ENCODE measurements around the gene CXCR6. TPM values are rescaled to one million over a fixed set of nuclear protein-coding genes. Genes with fewer than 3 reads are reported as not detected.

Gene CXCR6
- total RNA-seq, 1 experiment from 2014 or later = not detected

DNA sequence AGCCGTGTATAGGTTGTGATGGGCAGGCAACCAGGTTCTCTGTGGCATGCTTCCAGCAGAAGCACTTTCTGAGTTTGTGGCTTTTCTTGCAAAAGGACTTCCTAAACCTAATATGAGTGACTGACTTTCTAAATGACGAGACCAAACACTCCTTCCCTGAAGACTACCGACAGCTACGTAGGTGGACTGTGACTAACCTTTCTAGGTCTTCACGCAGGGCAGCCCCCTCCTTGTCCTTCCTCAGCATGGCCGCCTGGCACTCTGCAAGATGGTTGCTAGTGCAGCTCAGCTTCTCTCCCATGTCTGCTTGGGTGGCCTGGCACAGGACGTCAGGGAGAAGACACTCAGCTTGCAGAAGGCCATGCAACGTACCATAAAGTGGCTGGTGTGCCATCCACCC is 20.9 kb downstream of the CXCR6 start:
- TF ChIP-seq, protein P1, sequence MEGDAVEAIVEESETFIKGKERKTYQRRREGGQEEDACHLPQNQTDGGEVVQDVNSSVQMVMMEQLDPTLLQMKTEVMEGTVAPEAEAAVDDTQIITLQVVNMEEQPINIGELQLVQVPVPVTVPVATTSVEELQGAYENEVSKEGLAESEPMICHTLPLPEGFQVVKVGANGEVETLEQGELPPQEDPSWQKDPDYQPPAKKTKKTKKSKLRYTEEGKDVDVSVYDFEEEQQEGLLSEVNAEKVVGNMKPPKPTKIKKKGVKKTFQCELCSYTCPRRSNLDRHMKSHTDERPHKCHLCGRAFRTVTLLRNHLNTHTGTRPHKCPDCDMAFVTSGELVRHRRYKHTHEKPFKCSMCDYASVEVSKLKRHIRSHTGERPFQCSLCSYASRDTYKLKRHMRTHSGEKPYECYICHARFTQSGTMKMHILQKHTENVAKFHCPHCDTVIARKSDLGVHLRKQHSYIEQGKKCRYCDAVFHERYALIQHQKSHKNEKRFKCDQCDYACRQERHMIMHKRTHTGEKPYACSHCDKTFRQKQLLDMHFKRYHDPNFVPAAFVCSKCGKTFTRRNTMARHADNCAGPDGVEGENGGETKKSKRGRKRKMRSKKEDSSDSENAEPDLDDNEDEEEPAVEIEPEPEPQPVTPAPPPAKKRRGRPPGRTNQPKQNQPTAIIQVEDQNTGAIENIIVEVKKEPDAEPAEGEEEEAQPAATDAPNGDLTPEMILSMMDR (conservative IDR thresholded peaks at IDR 0.05) = no peak
- Histone ChIP-seq H3K23me2 (ENCODE audit: insufficient read length, low read depth, low read length, poor library complexity, severe bottlenecking) (no peaks in the 10 kb centered on the region), H3K9ac (ENCODE audit: extremely low read depth, insufficient read length, low read length) (no peak overlapping the region), H2BK5ac (ENCODE audit: insufficient read length, low read length) (no peak overlapping the region), H4K20me1 (ENCODE audit: control insufficient read depth, insufficient read depth, insufficient read length) (no peaks in the 10 kb centered on the region), H4K5ac (ENCODE audit: insufficient read length, low read depth, low read length) (no peak overlapping the region), H3K4ac (ENCODE audit: low read depth, low read length) (no peak overlapping the region), H3K27ac (ENCODE audit: insufficient read length, low read depth, low read length) (no peak overlapping the region), H3T11ph (ENCODE audit: low read length) (no peak overlapping the region), H3K23ac (ENCODE audit: insufficient read length, low read depth, low read length) (no peak overlapping the region), H2BK120ac (ENCODE audit: low read depth, low read length, poor library complexity, severe bottlenecking) (no peak overlapping the region), H4K8ac (replicated peaks; ENCODE audit: insufficient read length, low read depth, low read length) (no peak overlapping the region), H2BK15ac (ENCODE audit: low read depth, low read length) (no peak overlapping the region), H3K27me3 (ENCODE audit: insufficient read depth, low read length) (no peaks in the 10 kb centered on the region), H2BK12ac (ENCODE audit: insufficient read length, low read depth, low read length) (no peak overlapping the region), H3K79me2 (ENCODE audit: insufficient read depth, low read length) (no peaks in the 10 kb centered on the region), H2AFZ (ENCODE audit: low read length) (no peak overlapping the region), H3K18ac (ENCODE audit: insufficient read length, low read depth, low read length) (no peak overlapping the region), H3K9me3 (ENCODE audit: control insufficient read depth, low read depth, low read length) (no peaks in the 10 kb centered on the region), H2BK20ac (ENCODE audit: low read depth, low read length, poor library complexity, severe bottlenecking) (no peak overlapping the region), H4K91ac (ENCODE audit: insufficient read length, low read depth, low read length) (no peak overlapping the region), H2AK5ac (ENCODE audit: insufficient read length, low read length) (no peak overlapping the region), H3K56ac (ENCODE audit: insufficient read length, low read depth, low read length) (no peak overlapping the region), H3K14ac (ENCODE audit: insufficient read depth, low read length) (no peak overlapping the region), H3K79me1 (ENCODE audit: insufficient read depth, low read depth, low read length, poor library complexity, severe bottlenecking) (no peaks in the 10 kb centered on the region), H3K4me2 (ENCODE audit: insufficient read depth, insufficient read length, low read length) (no peak overlapping the region), H3K4me1 (ENCODE audit: insufficient read depth, low read length) (no peaks in the 10 kb centered on the region)
- WGBS (ENCODE audit: extremely low coverage, insufficient read length, low lambda C conversion rate) = no CpG with 5 or more reads among the region's 8 CpGs
- Mint-ChIP-seq H3K4me3 (no peak overlapping the region), H3K4me1 (no peaks in the 10 kb centered on the region), H3K36me3 (ENCODE audit: insufficient read depth in 1 of 3, low read depth in 3 of 3) (peaks cover 35 to 89% (median 86%) of the 10 kb centered on the region in 3 experiments; a peak in 6 of 7 replicates), H3K27ac (no peak overlapping the region), H3K9me3 (no peaks in the 10 kb centered on the region), H3K27me3 (ENCODE audit: low read depth) (no peaks in the 10 kb centered on the region)
- DNase-seq = no peak

All from H9 (cell line).